GM18861 (cell line): ENCODE measurements around the gene UBE2J2.
"Not testable (repeated sequence)": the region's sequence is repeated elsewhere in the genome, so short reads cannot be mapped to it uniquely, and the experiment has no call there.

Source experiments
- ATAC-seq: cut with Tn5 transposase; IDR thresholded peaks from one replicate; pipeline ENCODE4 v1.9.1; 2021; ENCODE audit not compliant: unreplicated experiment

Gene UBE2J2

DNA sequence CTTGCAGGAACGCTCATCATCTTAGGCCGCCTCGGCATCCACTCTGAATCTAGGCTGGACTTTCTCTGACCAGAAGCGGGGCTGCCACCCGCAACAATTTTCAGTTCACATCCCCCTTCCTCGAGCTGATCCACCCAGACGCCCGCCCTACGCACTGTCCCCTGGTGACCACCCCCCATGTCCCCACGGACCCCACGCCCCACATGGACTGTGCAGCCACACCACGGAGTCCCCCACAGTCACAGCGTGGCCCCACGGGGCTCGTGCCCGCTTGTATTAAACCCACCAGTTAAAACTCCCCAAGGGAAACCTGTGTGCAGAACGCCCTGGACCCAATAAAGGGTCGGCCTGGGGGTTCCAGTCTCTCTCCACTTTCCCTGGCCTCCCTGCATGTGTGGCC is 14.1 kb downstream of the UBE2J2 start:
- no peak for ATAC-seq

- ATAC-seq, result no peak
Observed at GRCh38 chr1:1259119-1259488, 14.6 kb downstream of the UBE2J2 start.

DNA sequence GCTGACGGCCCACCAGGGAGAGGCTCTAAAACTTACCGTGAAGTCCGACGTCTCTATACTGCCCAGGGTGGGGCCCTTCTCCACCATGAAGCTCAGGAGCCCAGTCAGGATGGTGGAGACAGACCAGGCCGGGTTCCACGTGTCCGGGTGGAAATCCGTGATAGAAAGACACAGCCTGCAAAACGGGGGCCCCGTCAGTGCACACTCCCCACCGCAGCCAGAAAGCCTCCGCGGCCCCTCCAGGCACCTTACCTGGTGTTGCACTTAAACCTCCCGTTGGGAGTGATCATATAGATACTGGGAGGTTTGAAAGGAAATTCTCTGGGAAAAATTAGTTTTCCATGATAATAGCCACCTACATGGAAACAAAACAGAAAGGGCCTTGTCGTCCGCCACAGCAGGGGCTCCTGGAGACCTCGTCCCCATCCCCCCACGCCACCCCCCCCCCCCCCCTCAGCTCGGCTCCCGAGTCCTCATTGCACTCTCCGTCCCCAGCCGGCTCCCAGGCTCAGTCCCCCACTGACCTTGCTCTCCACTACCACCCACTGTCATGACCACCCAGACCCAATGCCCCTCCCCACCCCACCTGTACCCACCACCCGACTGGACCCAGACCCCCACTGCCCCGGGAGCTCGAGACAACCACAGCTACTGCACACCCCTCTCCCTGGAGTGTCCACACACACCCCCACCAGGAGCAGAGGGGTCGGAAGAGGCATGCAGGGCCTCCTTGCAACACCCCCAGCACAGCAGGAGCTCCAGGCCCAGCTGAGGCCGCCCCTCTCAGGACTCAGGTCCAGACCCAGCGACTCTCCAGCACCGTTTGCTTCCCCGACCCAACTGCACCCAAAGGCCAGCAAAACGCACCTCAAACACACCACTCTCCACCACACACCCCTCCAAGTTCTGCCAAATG is 16.4 kb downstream of the UBE2J2 start:
- no peak for ATAC-seq

- no peak for ATAC-seq
Observed at GRCh38 chr1:1255611-1256010, 18.0 kb downstream of the UBE2J2 start.

DNA sequence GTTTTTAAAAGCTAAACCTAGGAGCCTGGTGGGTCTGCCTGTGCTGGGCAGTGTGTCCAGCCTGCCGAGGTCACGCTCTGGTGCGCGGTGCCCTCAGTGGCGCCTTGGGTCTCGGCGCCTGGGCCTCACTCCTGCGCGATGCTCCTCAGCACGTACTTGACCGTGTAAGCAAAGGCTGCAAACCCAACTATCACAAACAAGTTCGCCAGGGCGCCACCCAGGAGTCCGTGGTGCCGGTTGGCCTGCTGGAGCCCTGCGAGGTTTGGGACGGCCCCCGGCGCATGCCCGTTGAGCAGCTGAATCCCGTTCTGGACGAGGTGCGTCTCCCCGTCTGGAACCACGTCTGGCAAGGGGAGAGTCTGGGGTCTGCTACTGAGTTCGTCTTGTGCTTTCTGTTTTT is 18.6 kb downstream of the UBE2J2 start:
- ATAC-seq, result no peak

GRCh38 chr1:1254667-1254998 is 19.0 kb downstream of the UBE2J2 start:
- no peak for ATAC-seq

DNA sequence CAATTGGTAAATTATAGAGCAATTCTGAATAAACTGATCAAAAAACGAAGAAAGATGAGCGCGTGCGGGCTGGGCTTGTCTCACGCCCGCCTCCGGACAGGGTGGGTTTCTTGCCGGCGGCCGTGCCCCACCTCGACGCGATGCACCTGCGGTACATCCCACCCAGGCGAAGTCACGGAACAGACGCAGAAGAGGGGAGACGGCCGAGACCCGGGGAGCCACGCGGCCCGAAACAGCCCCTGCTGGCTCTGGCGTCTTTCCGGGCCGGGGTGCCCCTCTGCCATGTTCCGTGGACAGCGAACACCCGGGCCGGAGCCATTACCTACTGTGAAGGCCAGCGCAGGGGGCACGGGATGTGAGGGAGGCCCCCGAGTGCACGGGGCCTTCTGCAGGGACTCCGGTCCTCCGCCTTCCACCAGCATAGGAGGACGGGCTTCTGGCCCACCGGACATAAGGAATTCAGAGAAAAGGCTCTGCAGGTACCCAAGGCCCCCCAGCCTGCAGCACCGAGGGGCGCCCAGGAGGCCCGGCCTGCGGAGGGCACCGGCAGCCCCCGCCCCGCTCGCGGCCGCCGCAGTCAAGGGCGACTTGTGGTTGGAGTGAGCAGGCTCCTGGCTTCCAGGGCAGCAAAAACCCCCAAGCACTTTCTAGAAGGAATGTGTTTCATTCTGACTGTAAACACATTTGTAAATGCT is 19.5 kb downstream of the UBE2J2 start:
- no peak for ATAC-seq

GRCh38 chr1:1253314-1253713 is 20.3 kb downstream of the UBE2J2 start:
- ATAC-seq, result no peak

DNA sequence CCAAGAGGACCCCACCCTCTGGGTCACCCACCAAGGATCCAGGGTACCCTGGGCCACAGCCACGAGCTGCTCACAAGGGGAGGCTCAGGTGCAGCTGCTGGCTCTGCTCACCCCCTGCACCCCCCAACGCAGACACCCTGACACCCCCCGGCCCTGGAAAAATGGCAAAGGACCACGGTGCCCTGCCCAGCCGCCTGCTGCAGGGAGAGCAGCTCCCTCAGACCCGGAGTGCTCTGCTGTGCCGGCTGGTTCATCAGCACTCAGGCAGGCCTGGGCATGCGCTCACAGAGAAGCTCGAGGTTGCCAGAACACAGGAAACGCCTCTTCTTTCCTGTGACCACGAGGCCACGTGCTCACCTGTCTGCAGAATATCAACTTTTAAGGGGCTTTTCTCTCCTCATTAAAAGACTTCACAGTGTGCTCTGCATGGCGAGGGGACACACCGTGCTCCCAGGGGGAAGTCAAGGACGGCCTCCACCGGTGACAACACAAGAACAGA is 22.8 kb downstream of the UBE2J2 start:
- ATAC-seq, result no peak

DNA sequence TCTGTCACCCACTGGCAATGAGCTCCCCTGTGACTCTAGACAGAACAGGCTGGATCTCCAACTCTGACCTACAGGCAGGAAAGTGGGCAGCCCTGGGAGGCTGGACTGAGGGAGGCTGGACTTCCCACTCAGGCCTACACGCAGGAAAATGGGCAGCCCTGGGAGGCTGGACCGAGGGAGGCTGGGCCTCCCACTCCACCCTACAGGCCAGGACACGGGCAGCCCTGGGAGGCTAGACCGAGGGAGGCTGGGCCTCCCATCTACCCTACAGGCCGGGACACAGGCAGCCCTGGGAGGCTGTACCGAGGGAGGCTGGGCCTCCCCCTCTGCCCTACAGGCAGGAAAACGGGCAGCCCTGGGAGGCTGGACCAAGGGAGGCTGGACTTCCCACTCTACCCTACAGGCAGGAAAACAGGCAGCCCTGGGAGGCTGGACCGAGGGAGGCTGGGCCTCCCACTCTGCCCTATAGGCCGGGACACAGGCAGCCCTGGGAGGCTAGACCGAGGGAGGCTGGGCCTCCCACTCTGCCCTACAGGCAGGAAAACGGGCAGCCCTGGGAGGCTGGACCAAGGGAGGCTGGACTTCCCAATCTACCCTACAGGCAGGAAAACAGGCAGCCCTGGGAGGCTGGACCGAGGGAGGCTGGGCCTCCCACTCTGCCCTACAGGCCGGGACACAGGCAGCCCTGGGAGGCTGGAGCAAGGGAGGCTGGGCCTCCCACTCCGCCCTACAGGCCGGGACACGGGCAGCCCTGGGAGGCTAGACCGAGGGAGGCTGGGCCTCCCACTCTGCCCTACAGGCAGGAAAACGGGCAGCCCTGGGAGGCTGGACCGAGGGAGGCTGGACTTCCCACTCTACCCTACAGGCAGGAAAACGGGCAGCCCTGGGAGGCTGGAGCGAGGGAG is 25.4 kb downstream of the UBE2J2 start:
- ATAC-seq, result not testable (repeated sequence)

GRCh38 chr1:1247341-1247913 is 26.2 kb downstream of the UBE2J2 start:
- no peak for ATAC-seq

DNA sequence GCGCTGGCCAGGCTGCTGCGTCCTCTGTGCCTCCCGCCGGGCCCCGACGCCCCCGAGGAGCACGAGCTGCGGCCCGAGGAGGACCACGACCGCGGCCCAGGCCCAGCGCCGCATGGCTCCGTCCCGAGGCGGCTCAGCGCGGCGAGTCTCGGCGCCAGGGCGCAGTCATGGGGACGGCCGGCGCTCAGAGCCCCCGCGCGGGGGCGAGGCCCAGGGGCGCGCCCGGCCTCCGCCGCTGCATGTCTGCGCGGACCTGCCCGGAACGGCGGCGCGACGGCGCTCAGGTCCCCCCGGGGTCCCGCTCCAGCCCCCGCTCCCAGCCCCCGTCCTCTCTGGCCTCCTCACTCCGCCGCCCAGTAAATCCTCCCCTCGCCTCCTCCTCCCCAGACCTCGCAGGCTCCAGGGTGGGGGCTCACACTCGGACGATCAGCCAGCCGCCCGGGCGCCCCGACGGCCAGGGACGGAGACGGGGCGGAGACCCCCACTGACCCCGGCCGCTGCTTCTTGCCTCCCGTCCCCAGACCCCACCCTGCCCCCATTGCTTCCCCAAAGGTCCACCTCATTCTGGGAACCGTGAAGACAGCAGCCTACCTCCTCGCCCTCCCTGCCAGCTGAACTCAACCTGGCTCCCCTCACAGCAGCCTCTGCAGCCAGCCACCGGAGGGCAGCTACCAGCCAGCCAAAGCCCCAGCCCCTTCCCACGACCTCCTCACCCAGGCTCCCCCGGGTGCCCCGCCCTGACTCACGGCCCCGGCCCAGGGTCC is 26.9 kb downstream of the UBE2J2 start, which contains the start of gene C1QTNF12:
TSS of gene C1QTNF12 (minus strand) at position 146 of the 764 bp plus-strand sequence. CDS start at position 114, 32 bp downstream.
- no peak for ATAC-seq

DNA sequence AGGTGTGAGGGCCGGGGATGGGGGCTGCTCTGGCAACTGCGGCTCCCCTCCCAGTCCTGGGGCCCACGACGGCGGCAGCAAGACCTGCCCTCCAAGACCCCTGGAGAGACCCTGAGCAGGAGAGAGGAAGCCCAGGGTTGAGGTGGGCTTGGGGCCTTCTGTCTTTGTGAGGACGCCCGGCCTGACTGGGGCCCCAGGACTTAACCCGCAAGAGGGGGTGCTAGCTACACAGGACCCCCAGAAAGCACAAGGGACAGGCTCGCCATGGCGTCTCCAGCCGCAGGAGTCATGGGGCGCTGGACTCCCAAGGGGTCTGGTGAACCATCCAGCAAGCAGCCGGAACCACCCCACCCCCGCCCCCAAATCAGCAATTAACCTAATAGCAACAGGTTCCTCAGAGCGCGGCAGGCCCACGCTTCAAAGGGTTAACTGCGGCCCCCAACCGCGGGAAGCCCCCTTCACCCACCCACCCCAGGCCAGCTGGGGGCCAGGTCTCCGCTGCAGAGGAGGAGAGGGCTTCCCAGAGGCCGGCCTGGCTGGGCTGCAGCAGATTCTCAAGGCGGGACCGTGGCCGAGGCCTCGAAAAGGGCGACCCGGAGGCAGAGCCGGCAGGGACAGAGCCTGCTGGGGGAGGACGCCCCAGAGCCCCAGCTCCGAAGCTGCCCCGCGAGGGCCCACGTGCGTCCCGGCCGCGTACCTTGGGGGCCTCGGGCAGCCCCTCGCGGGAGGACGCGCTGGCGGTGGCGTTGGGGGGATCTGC is 27.7 kb downstream of the UBE2J2 start:
- ATAC-seq, result no peak

GRCh38 chr1:1245178-1245816 is 28.4 kb downstream of the UBE2J2 start:
- no peak for ATAC-seq

DNA sequence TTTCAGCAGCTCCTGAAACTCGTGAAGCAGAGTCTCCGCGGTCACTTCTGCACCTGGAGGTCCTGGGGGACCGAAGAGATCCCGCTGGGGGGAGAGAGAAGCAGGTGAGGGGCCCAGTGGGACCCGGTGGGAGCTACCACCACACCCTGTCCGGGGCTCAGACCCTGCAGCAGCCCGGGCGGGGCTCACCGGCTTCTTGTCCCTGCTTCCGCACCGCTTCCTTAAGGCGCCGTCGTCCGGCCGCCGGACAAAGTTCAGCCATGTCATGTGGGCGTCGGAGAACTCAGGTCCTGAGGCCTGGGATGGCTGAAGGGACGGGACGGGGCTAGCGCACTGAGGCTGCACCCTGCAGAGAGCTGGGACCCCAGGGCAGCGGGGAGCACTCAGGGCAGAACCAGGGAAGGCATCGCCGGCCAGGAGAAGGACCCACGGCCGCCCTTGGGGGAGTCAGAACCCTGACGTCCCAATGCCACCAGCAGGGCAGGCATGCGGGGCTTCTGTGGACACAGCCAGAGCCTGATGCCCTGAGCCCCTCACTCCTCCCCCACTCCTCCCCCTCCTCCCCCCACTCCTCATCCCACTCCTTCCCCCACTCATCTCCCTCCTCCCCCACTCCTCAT is 29.4 kb downstream of the UBE2J2 start:
- ATAC-seq, result no peak

- ATAC-seq, result no peak
Observed at GRCh38 chr1:1243807-1244191, 29.9 kb downstream of the UBE2J2 start.

- no peak for ATAC-seq
Observed at GRCh38 chr1:1243266-1243660, 30.4 kb downstream of the UBE2J2 start.

DNA sequence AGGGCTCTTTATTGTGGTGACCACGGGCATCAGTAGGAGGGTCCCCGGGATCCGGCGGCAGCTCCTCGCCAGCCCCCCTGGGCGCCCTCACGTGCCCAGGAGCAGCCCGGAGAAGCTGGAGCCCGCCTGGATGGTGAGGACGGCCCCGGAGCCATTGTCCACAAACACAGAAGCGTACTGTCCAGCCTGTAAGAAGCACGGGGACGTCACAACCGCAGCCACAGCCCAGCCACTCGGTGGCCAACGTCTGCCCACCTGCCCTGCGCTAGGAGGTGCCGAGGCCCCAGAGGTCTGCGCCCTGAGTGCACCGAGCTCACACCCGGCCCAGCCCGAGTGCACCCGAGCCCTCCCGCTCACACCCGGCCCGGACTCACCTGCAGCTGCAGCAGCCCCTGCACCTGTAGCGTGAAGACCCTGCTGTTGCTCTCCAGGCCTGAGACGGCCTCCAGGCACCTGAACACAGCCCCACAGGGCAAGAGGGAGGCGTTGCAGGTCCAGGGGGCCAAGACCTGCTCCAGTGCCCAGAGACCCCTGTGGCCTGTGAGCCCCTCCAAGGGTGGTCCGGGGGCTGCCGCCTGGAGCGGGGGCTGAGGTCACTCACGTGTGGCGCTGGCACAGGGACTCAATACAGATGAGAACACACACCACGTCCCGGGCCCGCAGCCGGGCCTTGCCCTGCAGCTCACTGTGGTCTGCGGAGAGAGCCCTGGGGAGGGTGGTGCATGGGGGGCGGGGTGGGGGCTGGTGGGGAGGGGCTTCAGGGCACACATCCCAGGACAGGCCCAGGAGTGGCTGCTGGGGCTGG is 31.0 kb downstream of the UBE2J2 start:
- no peak for ATAC-seq
